Glutamatergic neuron (in vitro differentiated cells): ENCODE results near the gene CDC42. TPM values are rescaled to one million over a fixed set of nuclear protein-coding genes. Genes with fewer than 3 reads are reported as not detected.

ENCODE experiments used
- DNase-seq: peaks from one replicate; pipeline ENCODE4 v3.0.0; 2022
- H3K27ac Mint-ChIP-seq: one replicate; pipeline ENCODE4 v1.8.0; 2020; ENCODE audit warnings: mild to moderate bottlenecking, mixed read lengths, inconsistent platforms; ENCODE audit not compliant: unreplicated experiment
- H3K27me3 Mint-ChIP-seq: one replicate; pipeline ENCODE4 v1.8.0; 2020; ENCODE audit warnings: mild to moderate bottlenecking, moderate library complexity, mixed read lengths, inconsistent platforms; ENCODE audit not compliant: unreplicated experiment
- H3K36me3 Mint-ChIP-seq: one replicate; pipeline ENCODE4 v1.8.0; 2020; ENCODE audit warnings: mild to moderate bottlenecking, mixed read lengths, inconsistent platforms; ENCODE audit not compliant: unreplicated experiment
- H3K4me1 Mint-ChIP-seq: one replicate; pipeline ENCODE4 v1.8.0; 2020; ENCODE audit warnings: mild to moderate bottlenecking, low read depth, mixed read lengths, inconsistent platforms; ENCODE audit not compliant: unreplicated experiment
- H3K4me3 Mint-ChIP-seq: one replicate; pipeline ENCODE4 v1.8.0; 2020; ENCODE audit warnings: mild to moderate bottlenecking, mixed read lengths, inconsistent platforms; ENCODE audit not compliant: unreplicated experiment
- H3K9me3 Mint-ChIP-seq: one replicate; pipeline ENCODE4 v1.8.0; 2020; ENCODE audit warnings: mild to moderate bottlenecking, moderate library complexity, mixed read lengths, inconsistent platforms; ENCODE audit not compliant: unreplicated experiment
- CTCF ChIP-seq: fragments of 200-600 bp; sonication (generic); IDR thresholded peaks from one replicate; pipeline ENCODE4 v1.5.0; 2021; ENCODE audit not compliant: partially characterized antibody, unreplicated experiment
- total RNA-seq: library from RNA; stranded (reverse); fragmentation: NEBNext Ultra II Directional; extraction: Animal tissue kit (Norgen Biotek cat#: 25700); gene quantifications from one replicate; pipeline ENCODE4 v1.2.1, GENCODE V29; 2021; ENCODE audit not compliant: unreplicated experiment

CDC42 gene
- total RNA-seq, 1 donor from 2014 or later = 283 TPM

- no peak overlapping the region for H3K4me3 Mint-ChIP-seq
- peaks cover 7% of the 10 kb centered on the region for H3K4me1 Mint-ChIP-seq
- no peaks in the 10 kb centered on the region for H3K36me3 Mint-ChIP-seq
- H3K27ac Mint-ChIP-seq = no peak overlapping the region
- TF ChIP-seq CTCF = no peak
- peaks cover 19% of the 10 kb centered on the region for H3K27me3 Mint-ChIP-seq
- peaks cover 8% of the 10 kb centered on the region for H3K9me3 Mint-ChIP-seq
- no peak for DNase-seq
Observed at GRCh38 chr1:22137004-22137720, 84.7 kb downstream of the CDC42 start.

- TF ChIP-seq CTCF = no peak
- no peak overlapping the region for H3K4me3 Mint-ChIP-seq
- peaks cover 9% of the 10 kb centered on the region for H3K9me3 Mint-ChIP-seq
- peaks cover 7% of the 10 kb centered on the region for H3K4me1 Mint-ChIP-seq
- no peak overlapping the region for H3K27ac Mint-ChIP-seq
- no peak for DNase-seq
- H3K36me3 Mint-ChIP-seq = no peaks in the 10 kb centered on the region
- peaks cover 25% of the 10 kb centered on the region for H3K27me3 Mint-ChIP-seq
Observed at GRCh38 chr1:22139066-22139594, 86.6 kb downstream of the CDC42 start.

GRCh38 chr1:22139817-22140216 lies 87.3 kb downstream of the CDC42 start:
- peaks cover 9% of the 10 kb centered on the region for H3K9me3 Mint-ChIP-seq
- H3K36me3 Mint-ChIP-seq = no peaks in the 10 kb centered on the region
- H3K4me1 Mint-ChIP-seq = peaks cover 7% of the 10 kb centered on the region
- no peak for DNase-seq
- H3K4me3 Mint-ChIP-seq = no peak overlapping the region
- H3K27me3 Mint-ChIP-seq = peaks cover 30% of the 10 kb centered on the region
- TF ChIP-seq CTCF = no peak
- H3K27ac Mint-ChIP-seq = no peak overlapping the region

Other genes starting within 250 kb of the CDC42 start
- not detected for gene LDLRAD2, start 240.4 kb upstream of the CDC42 start, total RNA-seq
- gene HSPG2, start 115.4 kb upstream of the CDC42 start, total RNA-seq = 3.3 TPM
- not detected for gene CELA3B, start 75.7 kb upstream of the CDC42 start, total RNA-seq
- not detected for gene CELA3A, start 51.1 kb upstream of the CDC42 start, total RNA-seq
- gene WNT4, start 90.4 kb downstream of the CDC42 start, total RNA-seq = not detected